ENCODE results near the gene COPB1. TPM values are rescaled to one million over a fixed set of nuclear protein-coding genes. Genes with fewer than 3 reads are reported as not detected.

COPB1 gene
- total and polyA plus RNA-seq, 2 of the 8 experiments (the other 6 are each of a cell fraction or from before 2014, with no cell fraction given): 28.7 to 72.1 TPM

GRCh38 chr11:14546672-14547071, 47.1 kb upstream of the COPB1 start (continued):
- TF ChIP-seq CTCF (IDR thresholded peaks at IDR 0.05; ENCODE audit: control extremely low read depth in 1 of 3, insufficient read depth in 1 of 3, low read depth in 1 of 3, low read length in 3 of 3) (no peak), CHD7 (IDR thresholded peaks at IDR 0.05; ENCODE audit: insufficient replicate concordance, low read length) (no peak), TBP (IDR thresholded peaks at IDR 0.05; ENCODE audit: low read depth, low read length) (no peak), CTBP2 (IDR thresholded peaks at IDR 0.05; ENCODE audit: borderline replicate concordance, insufficient read depth, insufficient read length, low read length) (no peak), TEAD4 (IDR thresholded peaks at IDR 0.05; ENCODE audit: low read depth, low read length) (no peak)

Data from H1 (cell line).